RPMI7951 (cell line): ENCODE results near the gene TLE1. TPM values are rescaled to one million over a fixed set of nuclear protein-coding genes. Genes with fewer than 3 reads are reported as not detected.

Experiments used
- DNase-seq: peaks from one replicate; pipeline ENCODE4 v3.0.0-alpha.2; 2012; ENCODE audit warnings: low read depth
- total RNA-seq: library from RNA; depleted of rRNA; stranded (reverse); fragments of >200 nt; shearing (Covaris generic); gene quantifications from 2 replicates; pipeline ENCODE4 v1.2.3, GENCODE V29; 2014; rRNA removed

Gene TLE1
- total RNA-seq, 1 experiment from 2014 or later = 19.2 TPM

DNA sequence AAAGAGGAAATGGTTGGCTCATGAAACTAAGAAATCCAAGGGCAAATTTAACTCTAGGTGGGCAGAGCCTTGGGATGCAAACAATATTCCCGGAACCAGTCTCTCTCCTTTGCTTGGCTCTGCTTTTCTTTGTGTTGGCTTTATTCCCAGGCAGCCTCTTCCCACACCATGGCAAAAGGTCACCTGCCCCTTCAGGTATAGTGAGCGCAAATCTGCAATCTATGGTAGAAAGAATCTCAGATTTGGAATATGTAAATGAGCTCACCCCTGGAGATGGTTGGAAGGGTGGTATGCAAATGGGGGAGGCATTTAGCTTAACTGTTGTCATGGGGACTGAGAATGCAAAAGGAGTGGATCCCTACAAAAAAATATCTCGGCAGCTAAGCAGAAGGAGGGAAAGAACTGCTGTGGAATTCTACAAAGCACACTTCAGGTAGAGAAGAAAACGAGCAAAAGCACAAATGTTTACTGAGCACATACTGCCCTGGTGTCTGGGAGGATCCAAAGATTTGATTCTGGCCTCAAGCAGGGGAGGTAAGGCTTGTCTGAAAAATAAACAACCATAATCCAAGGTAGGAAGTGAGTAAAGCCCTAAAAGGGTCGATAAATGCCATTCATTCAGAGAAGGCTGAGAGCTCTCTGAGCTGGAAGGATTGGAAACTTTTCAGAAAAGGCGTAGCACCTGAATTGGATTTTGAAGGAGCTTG is 139.7 kb downstream of the TLE1 start:
- no peak for DNase-seq

DNA sequence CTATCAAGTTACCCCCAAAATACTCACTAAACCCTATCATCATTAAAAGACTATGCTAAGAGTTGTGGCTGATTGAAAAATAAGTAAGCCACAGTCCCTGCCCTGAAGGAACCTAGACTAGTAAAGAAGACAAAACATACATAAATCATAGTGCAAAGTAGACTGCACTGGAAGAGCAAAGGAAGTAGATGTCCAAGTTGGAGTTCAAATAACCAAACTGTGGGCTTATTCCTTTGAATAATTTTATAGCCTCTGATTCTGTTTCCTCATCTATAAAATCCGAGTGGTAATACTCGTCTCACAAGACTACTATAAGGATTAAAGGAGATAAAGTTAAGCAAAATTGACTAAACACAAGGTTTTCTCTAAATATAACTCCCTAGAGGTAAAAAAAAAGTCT is 140.4 kb downstream of the TLE1 start:
- no peak for DNase-seq

DNA sequence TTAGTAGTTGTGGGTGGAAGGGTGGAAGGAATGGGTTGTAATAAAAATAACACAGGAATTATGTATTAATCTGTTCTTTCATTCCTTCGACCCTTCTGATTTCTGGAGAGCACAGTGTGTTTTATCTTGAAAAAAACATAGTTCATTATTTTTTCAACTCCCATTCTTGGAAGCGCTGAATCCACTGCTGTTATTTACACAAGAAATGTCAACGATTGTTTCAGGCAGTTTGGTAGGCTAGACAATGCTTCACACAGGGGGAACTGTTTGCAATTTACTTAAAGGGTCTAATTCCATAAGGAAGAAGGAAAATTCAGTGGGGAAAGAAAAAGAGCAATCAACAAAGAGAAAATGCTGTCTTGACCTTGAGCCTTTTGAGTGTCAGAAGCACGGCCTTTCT is 142.9 kb downstream of the TLE1 start:
- no peak for DNase-seq

DNA sequence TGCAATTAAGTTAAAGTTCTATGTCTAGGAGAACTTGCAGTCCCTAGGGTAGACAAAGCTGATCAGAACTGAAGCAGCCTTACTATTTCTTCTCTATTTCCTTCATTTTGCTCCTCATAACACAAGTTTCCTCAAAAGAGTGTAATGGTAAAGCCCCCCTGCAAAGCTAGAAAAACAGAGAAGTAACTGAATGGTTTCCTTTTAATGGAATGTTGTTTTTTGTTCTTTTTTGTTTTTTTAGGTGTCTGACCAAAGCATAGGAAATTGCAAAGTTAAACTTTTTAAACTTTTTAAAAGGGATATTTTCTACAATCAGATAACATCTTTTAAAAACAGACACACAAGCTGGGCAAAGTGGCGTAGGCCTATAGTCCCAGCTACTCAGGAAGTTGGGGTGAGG is 145.7 kb downstream of the TLE1 start:
- no peak for DNase-seq

DNA sequence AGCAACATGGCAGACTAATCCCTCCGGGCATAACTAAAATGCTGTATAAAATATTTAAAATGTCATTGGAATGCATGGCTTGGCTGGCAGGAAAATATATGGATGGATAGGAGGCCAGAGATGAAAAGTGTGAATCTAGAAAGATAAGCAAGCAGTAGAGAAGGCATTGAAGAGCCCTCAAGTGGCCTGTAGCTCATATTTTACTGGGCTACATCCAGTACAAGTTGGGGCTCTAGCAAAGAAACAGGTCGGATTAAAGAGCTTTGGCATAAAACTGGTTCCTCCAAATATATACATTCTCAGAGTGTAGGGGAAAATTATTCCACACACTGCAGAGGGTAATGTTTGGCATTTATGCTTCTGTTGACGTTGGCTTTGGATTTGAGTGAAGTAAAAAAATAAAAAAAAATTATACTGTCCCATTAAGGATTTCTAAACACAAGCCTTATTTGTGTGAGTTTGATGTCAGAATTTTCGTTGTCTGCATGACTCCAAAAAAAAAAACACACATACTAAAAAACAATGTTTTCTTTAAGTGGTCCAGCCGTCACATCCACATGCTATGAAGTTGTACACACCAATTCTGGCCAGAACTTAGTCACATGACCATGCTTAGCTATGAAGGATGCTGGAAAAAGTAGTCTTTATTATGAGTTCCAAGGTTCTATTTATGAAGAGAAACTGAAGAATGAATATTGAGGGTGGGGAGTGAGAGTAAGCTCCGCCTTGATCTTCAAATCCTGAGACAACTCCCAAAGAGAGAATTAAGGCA is 147.0 kb downstream of the TLE1 start:
- DNase-seq = no peak

DNA sequence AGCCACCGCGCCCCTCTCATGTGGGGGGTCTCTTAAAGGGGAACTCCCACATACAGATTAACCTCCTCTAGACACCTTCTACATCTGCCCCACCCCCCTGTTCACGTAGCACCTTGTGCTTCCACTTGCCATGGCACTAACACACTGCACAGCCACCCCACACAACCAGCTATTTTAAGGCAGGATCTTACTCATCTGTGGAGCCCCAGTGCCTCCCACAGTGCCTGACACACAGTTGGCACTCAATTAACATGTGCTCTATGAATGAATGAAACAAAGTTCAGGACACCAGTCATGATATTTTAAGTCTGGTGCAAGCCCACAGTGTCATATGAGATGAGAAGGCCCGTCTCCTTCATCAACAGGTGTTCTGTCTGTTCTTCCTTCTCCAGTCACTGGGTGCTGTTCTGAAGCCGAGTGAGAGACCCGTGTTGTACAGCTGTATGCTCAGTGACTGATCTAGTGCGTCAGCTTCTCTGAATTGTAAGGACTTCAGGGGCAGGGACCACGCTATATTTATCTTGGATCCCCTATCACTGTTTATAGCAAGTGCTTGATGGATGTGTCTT is 149.1 kb downstream of the TLE1 start:
- DNase-seq = no peak

DNA sequence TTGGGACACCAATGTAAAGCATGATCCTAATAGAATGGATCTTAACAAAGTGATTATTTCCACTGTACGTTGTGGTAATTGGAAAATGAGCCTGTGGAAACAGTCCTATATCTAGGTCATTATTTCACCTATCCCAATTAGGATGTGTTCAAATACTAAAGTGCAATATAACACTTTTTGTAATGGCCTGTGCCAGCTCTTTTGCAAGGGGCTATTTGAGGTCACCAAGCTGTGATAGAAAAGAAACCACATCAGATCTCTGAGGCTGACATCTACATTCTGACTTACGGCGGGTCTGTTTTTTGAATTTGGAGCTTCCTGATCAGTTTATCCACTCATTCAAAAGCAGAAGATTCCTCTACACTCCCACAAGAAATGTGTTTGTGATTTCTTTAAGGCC is 150.0 kb downstream of the TLE1 start:
- DNase-seq = no peak

GRCh38 chr9:81538890-81539289 is 150.5 kb downstream of the TLE1 start:
- no peak for DNase-seq

DNA sequence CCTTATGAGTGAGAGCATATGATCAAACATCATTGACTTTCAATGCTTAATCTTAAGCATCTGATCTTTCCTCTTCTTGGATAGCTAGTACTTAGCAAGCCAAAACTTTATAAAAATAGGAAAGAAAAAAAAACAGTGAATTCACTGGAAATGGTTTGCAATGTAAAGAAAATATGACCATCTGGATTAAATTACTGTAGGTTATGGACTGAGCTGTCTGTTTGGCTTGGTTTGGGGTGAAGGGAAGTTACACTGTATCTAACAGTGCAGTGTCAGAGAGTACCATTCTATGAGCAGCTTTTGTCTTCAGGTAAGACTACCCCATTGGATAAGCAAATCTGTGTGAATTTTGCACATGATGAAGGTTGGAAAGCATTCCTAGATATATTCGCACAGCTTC is 151.4 kb downstream of the TLE1 start:
- DNase-seq = no peak

DNA sequence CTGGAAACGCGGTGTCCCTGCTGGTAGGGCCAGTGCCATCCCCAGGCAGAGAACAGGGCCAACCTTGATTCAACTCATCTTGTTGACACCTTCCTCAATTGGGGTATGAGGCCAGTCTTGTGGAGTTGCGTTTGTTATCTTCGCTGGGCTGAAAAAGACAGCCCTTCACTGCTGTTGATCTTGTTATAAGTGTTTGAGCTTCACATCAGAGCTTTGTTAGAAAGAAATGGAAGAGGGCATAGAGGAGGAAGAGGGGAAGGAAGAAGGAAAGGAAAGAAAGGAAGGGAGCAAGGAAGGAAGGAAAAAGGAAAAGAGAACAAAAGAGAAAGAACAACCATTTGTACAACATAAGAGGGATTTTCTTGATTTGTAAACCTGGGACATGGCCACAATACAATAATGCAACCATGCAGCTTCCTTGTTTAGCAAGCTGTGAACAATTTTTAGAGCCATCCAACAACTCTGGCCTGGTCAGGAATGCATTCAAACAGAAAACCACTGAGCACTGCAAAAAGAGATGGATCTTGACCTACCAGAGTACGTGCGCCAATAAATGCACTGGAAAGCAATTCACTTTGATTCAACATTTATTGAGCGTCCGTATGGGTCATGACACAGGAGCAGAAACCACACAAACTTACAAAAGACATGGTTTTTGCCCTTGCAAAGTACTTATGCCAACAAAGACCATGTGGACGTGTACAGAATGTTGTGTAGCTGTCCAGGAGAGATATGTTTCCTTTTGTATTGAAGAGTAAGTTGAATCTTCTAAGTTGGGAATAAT is 152.9 kb downstream of the TLE1 start:
- no peak for DNase-seq

GRCh38 chr9:81535542-81536241 is 153.7 kb downstream of the TLE1 start:
- DNase-seq = no peak

DNA sequence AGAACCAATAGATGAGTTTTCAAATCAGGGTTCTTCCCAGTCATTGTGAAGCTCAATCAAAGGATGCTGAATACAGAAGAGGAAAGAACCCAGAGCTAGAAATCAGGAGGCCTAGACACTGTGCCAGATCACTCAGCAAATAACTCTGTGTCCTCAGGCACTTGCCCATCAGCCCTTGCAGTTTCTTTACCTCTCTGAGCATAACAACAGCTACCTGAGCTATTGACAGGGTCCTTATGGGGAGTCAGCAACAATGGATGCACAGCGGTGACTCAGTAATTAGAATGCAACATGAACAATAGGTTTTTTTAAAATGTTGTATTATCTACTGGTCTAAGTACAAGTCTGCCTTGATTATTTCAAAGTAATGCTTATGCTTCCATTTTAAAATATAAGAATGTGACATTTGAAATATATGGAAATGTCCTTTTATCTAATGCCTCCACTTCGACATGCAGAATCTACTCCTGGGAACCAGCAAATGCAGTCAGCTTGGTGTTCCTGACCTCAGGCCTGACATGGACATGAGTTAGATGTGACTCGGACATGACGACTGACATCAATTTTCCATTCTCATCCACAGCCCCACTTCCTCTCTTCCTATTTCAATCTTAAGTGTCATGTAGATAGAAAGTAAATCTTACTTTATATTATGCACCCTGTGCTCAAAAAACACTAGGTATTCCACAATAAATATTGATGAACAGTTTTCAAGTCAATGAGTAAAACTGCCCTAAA is 155.0 kb downstream of the TLE1 start:
- no peak for DNase-seq

Other genes with a start within 250 kb of the TLE1 start
- not detected in 2 replicates for gene SPATA31D4, start 238.9 kb upstream of the TLE1 start, total RNA-seq